HCT116 (cell line): ENCODE measurements around the gene OTOG. TPM values are rescaled to one million over a fixed set of nuclear protein-coding genes. Genes with fewer than 3 reads are reported as not detected.

ENCODE experiments used
- ATAC-seq: fragments of 200-7000 bp; cut with Tn5 transposase; 2 replicates; pipeline ENCODE4 v1.9.1; 2020; ENCODE audit warnings: mild to moderate bottlenecking, moderate library complexity
- BruUV-seq: library from RNA; stranded (reverse); fragments of 400-500 nt; replicated peaks from 2 replicates; lab custom pipeline; 2021; lab: Mats Ljungman, UMichigan
- CTCF ChIA-PET: fragments of 300-600 bp; sonication (Branson Sonifier 250); formaldehyde crosslinking; loops from one replicate; lab custom pipeline; 2021; ENCODE audit warnings: antibody characterized with exemption; lab: Charles Lee
- POLR2A ChIA-PET: fragments of 300-600, 350-600 bp; sonication (Branson Sonifier 250); formaldehyde crosslinking; loops from one replicate; lab custom pipeline; 2021; ENCODE audit warnings: antibody characterized with exemption; lab: Charles Lee
- RAD21 ChIA-PET, 2 experiments: fragments of 300-600 bp; sonication (Branson Sonifier 250); formaldehyde crosslinking; loops; one replicate each; lab custom pipeline; 2023; ENCODE audit warnings: low total read pairs in 2 of 2; ENCODE audit not compliant: uncharacterized antibody in 2 of 2, unreplicated experiment in 2 of 2, low non-redundant PET in 1 of 2; lab: Charles Lee
- DNase-seq: peaks from one replicate; pipeline ENCODE4 v3.0.0-alpha.2; 2010; ENCODE audit warnings: low read depth, low spot score
- H2AFZ ChIP-seq: fragments of 200-600 bp; shearing (Covaris generic), sonication (generic); 2 replicates; pipeline ENCODE4 v1.6.1; 2017; ENCODE audit warnings: low read depth, mixed run types, mixed read lengths, antibody characterized with exemption, low read length; ENCODE audit not compliant: poor library complexity, severe bottlenecking
- H3K27ac ChIP-seq: 2 replicates; pipeline ENCODE4 v1.5.1; 2012; ENCODE audit warnings: low read depth, low read length
- H3K27me3 ChIP-seq: fragments of 200-600 bp; sonication (generic); 2 replicates; pipeline ENCODE4 v1.6.1; 2016; ENCODE audit warnings: mixed run types, low read length, mixed read lengths; ENCODE audit not compliant: insufficient read depth
- H3K36me3 ChIP-seq, 2 experiments: fragments of 200-500 bp in 1 of 2; fragments of 200-600 bp in 1 of 2; sonication (Bioruptor generic) in 1 of 2; sonication (generic) in 1 of 2; 2 replicates each; pipeline versions ENCODE4 v1.5.1 to v1.6.1; 2014 to 2016; ENCODE audit warnings: low read length in 2 of 2, inconsistent platforms in 1 of 2, mixed read lengths in 1 of 2, mixed run types in 1 of 2; ENCODE audit not compliant: insufficient read depth in 2 of 2, control insufficient read depth in 1 of 2
- H3K4me1 ChIP-seq, 2 experiments: fragments of 200-600 bp in 1 of 2; sonication (generic) in 1 of 2; 2 replicates each; pipeline versions ENCODE4 v1.5.1 to v1.6.1; 2012 to 2017; ENCODE audit warnings: low read length in 2 of 2, inconsistent platforms in 1 of 2, mild to moderate bottlenecking in 1 of 2, mixed read lengths in 1 of 2, mixed run types in 1 of 2, moderate library complexity in 1 of 2; ENCODE audit not compliant: insufficient read depth in 2 of 2, control insufficient read depth in 1 of 2
- H3K4me2 ChIP-seq: fragments of 200-600 bp; sonication (generic); 2 replicates; pipeline ENCODE4 v1.6.1; 2017; ENCODE audit warnings: mixed run types, low read length, mixed read lengths
- H3K4me3 ChIP-seq, 2 experiments: fragments of 200-600 bp in 1 of 2; sonication (generic) in 1 of 2; replicated peaks in 1 of 2; 2 replicates each; pipeline ENCODE4 v1.5.1; 2011 to 2016; ENCODE audit warnings: low read length in 2 of 2, control low read depth in 1 of 2, low read depth in 1 of 2, mild to moderate bottlenecking in 1 of 2, mixed read lengths in 1 of 2, mixed run types in 1 of 2
- H3K79me2 ChIP-seq: fragments of 200-600 bp; sonication (generic); 2 replicates; pipeline ENCODE4 v1.6.1; 2017; ENCODE audit warnings: mild to moderate bottlenecking, mixed run types, low read length, moderate library complexity, mixed read lengths; ENCODE audit not compliant: insufficient read depth
- H3K9ac ChIP-seq: fragments of 200-600 bp; sonication (generic); 2 replicates; pipeline ENCODE4 v1.6.1; 2016; ENCODE audit warnings: low read length, mixed read lengths
- H3K9me2 ChIP-seq: fragments of 200-600 bp; sonication (generic), shearing (Covaris generic); 2 replicates; pipeline ENCODE4 v1.6.1; 2017; ENCODE audit warnings: mixed run types, mild to moderate bottlenecking, moderate library complexity; ENCODE audit not compliant: insufficient read depth
- H3K9me3 ChIP-seq, 2 experiments: fragments of 200-500 bp in 1 of 2; fragments of 200-600 bp in 1 of 2; sonication (Bioruptor generic) in 1 of 2; sonication (generic) in 1 of 2; 2 replicates each; pipeline ENCODE4 v1.6.1; 2014 to 2017; ENCODE audit warnings: low read length in 2 of 2, mixed read lengths in 2 of 2, inconsistent platforms in 1 of 2, low read depth in 1 of 2, mild to moderate bottlenecking in 1 of 2, mixed run types in 1 of 2, moderate library complexity in 1 of 2; ENCODE audit not compliant: control insufficient read depth in 1 of 2, insufficient read depth in 1 of 2
- H4K20me1 ChIP-seq: fragments of 200-600 bp; sonication (generic), shearing (Covaris generic); 2 replicates; pipeline ENCODE4 v1.6.1; 2017; ENCODE audit warnings: mixed run types, mild to moderate bottlenecking, moderate library complexity; ENCODE audit not compliant: insufficient read depth
- CBX3 ChIP-seq: IDR thresholded peaks from 2 replicates; pipeline ENCODE4 v1.6.1; 2012; ENCODE audit warnings: low read depth
- CEBPB ChIP-seq: IDR thresholded peaks from 2 replicates; pipeline ENCODE4 v1.6.1; 2012; ENCODE audit warnings: low read depth
- EGR1 ChIP-seq: IDR thresholded peaks from 2 replicates; pipeline ENCODE4 v1.6.1; 2012; ENCODE audit warnings: low read depth
- ELF1 ChIP-seq: IDR thresholded peaks from 2 replicates; pipeline ENCODE4 v1.6.1; 2012; ENCODE audit warnings: low read depth, borderline replicate concordance
- EZH2 ChIP-seq: fragments of 200-600 bp; sonication (generic); IDR thresholded peaks from 2 replicates; pipeline ENCODE4 v1.6.1; 2017; ENCODE audit warnings: antibody characterized with exemption, mixed run types
- FOSL1 ChIP-seq: IDR thresholded peaks from 2 replicates; pipeline ENCODE4 v1.6.1; 2012; ENCODE audit warnings: low read depth
- JUND ChIP-seq: IDR thresholded peaks from 2 replicates; pipeline ENCODE4 v1.6.1; 2012
- POLR2AphosphoS5 ChIP-seq: IDR thresholded peaks from 2 replicates; pipeline ENCODE4 v1.6.1; 2011; ENCODE audit warnings: mild to moderate bottlenecking, low read depth, low read length, moderate library complexity
- RAD21 ChIP-seq: IDR thresholded peaks from 2 replicates; pipeline ENCODE4 v1.6.1; 2012; ENCODE audit warnings: low read depth, mild to moderate bottlenecking
- SIN3A ChIP-seq: IDR thresholded peaks from 2 replicates; pipeline ENCODE4 v1.6.1; 2012; ENCODE audit warnings: low read depth
- SP1 ChIP-seq: IDR thresholded peaks from 2 replicates; pipeline ENCODE4 v1.6.1; 2012; ENCODE audit warnings: low read depth
- SRF ChIP-seq: IDR thresholded peaks from 2 replicates; pipeline ENCODE4 v1.6.1; 2012; ENCODE audit warnings: low read depth
- YY1 ChIP-seq: IDR thresholded peaks from 2 replicates; pipeline ENCODE4 v1.6.1; 2011; ENCODE audit warnings: low read length, low read depth, moderate library complexity, mild to moderate bottlenecking; ENCODE audit not compliant: insufficient replicate concordance; ENCODE audit errors: extremely low read depth
- intact Hi-C: fragments of 100-400 bp; cut with micrococcal nuclease; formaldehyde crosslinking; loops from 2 replicates; pipeline ENCODE4 v1.10.0; 2022
- total RNA-seq: library from RNA; stranded (reverse); gene quantifications from one replicate; pipeline ENCODE4 v1.2.1, GENCODE V29; 2021; ENCODE audit not compliant: unreplicated experiment
- TF ChIP-seq, protein P1 (sequence below): IDR thresholded peaks from 2 replicates; pipeline ENCODE4 v1.6.1; 2012
- TF ChIP-seq, protein P2 (sequence below): IDR thresholded peaks from 2 replicates; pipeline ENCODE4 v1.6.1; 2011; ENCODE audit warnings: mild to moderate bottlenecking, low read length, moderate library complexity; ENCODE audit not compliant: insufficient replicate concordance; ENCODE audit errors: extremely low read depth
- TF ChIP-seq, protein P3 (sequence below): IDR thresholded peaks from 2 replicates; pipeline ENCODE4 v1.6.1; 2012; ENCODE audit warnings: low read depth
- TF ChIP-seq, protein P4 (sequence below), 3 experiments: fragments of 200-600 bp in 1 of 3; sonication (generic) in 1 of 3; IDR thresholded peaks in 2 of 3; conservative IDR thresholded peaks in 1 of 3; 2 replicates each; pipeline ENCODE4 v1.5.1; 2012 to 2017; ENCODE audit warnings: low read depth in 2 of 3, low read length in 2 of 3, antibody characterized with exemption in 1 of 3, borderline replicate concordance in 1 of 3, control low read depth in 1 of 3, mild to moderate bottlenecking in 1 of 3, mixed read lengths in 1 of 3, mixed run types in 1 of 3, moderate library complexity in 1 of 3; ENCODE audit not compliant: insufficient read depth in 1 of 3

The OTOG gene
- total RNA-seq, 1 experiment from 2014 or later, result 0.07 TPM

DNA sequence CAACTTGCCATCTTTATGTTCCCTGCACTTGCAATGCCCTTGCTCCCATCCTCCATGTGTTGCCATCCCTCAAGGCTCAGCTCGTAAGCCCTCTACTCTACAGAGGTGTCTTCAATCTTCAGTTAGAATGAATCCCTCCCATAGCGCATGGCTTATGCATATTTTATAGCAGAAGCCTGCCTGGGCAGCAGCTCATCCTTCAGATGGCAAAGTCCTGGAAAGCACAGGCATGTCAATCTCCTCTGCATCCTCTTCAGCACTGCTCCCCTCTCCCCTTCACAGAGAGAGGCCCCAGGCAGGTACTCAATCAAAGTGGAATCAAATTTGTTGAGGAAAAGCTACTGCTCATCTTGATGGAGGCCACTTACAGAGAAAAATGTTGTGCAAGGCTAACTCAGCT, 39.3 kb upstream of the OTOG start (continued):
- TF ChIP-seq RAD21 (no peak), ELF1 (no peak), YY1 (no peak), CEBPB (no peak), EZH2 (no peak), EGR1 (no peak)

DNA sequence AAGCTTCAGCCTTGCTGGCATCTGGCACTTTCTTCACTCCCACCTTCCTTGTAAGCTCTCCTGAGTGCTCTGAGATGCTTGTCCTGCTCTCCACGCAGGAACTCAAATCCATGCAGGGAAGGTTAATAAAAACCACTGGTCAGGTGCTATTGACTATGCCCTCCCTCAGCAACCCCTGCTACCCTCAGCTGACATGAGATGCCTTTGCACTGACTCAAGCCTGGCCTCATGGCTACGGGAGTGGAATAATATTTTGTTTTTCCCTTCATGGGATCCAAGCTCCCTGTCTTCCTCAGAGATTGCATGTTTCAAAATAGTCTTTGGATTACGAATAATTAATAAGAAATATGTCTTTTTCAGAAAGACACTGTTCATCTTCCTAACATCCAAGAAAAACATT, 38.8 kb upstream of the OTOG start:
- Histone ChIP-seq H3K4me3 (no peak overlapping the region), H3K27ac (no peak overlapping the region), H3K9me3 (no peaks in the 10 kb centered on the region), H3K36me3 (no peaks in the 10 kb centered on the region), H3K9ac (no peak overlapping the region), H3K4me2 (no peak overlapping the region), H3K79me2 (no peaks in the 10 kb centered on the region), H3K9me2 (no peaks in the 10 kb centered on the region), H3K27me3 (no peaks in the 10 kb centered on the region), H3K4me1 (peaks cover 5 to 12% of the 10 kb centered on the region in 2 experiments; a peak in 3 of 4 replicates), H4K20me1 (no peaks in the 10 kb centered on the region), H2AFZ (no peak overlapping the region)
- DNase-seq (no peak), ATAC-seq (no peak)
- ChIA-PET CTCF (interaction anchor here (1.1 to 1.7 kb wide), 5 partner anchors 11 to 223 kb away, joined by 4 to 8 read pairs (median 6); partner anchors contain the start of gene KCNJ11), POLR2A (no interaction called here), RAD21 (no interaction called here)
- BruUV-seq, result no TSS peak
- TF ChIP-seq ELF1 (no peak), POLR2AphosphoS5 (no peak), SP1 (no peak), EGR1 (no peak), SRF (no peak), JUND (no peak), FOSL1 (no peak), SIN3A (no peak), CBX3 (no peak), RAD21 (no peak), CEBPB (no peak), EZH2 (no peak)
- TF ChIP-seq, protein P1, sequence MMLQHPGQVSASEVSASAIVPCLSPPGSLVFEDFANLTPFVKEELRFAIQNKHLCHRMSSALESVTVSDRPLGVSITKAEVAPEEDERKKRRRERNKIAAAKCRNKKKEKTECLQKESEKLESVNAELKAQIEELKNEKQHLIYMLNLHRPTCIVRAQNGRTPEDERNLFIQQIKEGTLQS, result no peak
- TF ChIP-seq, protein P2, sequence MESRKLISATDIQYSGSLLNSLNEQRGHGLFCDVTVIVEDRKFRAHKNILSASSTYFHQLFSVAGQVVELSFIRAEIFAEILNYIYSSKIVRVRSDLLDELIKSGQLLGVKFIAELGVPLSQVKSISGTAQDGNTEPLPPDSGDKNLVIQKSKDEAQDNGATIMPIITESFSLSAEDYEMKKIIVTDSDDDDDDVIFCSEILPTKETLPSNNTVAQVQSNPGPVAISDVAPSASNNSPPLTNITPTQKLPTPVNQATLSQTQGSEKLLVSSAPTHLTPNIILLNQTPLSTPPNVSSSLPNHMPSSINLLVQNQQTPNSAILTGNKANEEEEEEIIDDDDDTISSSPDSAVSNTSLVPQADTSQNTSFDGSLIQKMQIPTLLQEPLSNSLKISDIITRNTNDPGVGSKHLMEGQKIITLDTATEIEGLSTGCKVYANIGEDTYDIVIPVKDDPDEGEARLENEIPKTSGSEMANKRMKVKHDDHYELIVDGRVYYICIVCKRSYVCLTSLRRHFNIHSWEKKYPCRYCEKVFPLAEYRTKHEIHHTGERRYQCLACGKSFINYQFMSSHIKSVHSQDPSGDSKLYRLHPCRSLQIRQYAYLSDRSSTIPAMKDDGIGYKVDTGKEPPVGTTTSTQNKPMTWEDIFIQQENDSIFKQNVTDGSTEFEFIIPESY, result no peak
- TF ChIP-seq, protein P3, sequence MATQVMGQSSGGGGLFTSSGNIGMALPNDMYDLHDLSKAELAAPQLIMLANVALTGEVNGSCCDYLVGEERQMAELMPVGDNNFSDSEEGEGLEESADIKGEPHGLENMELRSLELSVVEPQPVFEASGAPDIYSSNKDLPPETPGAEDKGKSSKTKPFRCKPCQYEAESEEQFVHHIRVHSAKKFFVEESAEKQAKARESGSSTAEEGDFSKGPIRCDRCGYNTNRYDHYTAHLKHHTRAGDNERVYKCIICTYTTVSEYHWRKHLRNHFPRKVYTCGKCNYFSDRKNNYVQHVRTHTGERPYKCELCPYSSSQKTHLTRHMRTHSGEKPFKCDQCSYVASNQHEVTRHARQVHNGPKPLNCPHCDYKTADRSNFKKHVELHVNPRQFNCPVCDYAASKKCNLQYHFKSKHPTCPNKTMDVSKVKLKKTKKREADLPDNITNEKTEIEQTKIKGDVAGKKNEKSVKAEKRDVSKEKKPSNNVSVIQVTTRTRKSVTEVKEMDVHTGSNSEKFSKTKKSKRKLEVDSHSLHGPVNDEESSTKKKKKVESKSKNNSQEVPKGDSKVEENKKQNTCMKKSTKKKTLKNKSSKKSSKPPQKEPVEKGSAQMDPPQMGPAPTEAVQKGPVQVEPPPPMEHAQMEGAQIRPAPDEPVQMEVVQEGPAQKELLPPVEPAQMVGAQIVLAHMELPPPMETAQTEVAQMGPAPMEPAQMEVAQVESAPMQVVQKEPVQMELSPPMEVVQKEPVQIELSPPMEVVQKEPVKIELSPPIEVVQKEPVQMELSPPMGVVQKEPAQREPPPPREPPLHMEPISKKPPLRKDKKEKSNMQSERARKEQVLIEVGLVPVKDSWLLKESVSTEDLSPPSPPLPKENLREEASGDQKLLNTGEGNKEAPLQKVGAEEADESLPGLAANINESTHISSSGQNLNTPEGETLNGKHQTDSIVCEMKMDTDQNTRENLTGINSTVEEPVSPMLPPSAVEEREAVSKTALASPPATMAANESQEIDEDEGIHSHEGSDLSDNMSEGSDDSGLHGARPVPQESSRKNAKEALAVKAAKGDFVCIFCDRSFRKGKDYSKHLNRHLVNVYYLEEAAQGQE, result no peak
- TF ChIP-seq, protein P4, sequence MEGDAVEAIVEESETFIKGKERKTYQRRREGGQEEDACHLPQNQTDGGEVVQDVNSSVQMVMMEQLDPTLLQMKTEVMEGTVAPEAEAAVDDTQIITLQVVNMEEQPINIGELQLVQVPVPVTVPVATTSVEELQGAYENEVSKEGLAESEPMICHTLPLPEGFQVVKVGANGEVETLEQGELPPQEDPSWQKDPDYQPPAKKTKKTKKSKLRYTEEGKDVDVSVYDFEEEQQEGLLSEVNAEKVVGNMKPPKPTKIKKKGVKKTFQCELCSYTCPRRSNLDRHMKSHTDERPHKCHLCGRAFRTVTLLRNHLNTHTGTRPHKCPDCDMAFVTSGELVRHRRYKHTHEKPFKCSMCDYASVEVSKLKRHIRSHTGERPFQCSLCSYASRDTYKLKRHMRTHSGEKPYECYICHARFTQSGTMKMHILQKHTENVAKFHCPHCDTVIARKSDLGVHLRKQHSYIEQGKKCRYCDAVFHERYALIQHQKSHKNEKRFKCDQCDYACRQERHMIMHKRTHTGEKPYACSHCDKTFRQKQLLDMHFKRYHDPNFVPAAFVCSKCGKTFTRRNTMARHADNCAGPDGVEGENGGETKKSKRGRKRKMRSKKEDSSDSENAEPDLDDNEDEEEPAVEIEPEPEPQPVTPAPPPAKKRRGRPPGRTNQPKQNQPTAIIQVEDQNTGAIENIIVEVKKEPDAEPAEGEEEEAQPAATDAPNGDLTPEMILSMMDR (IDR thresholded peaks at IDR 0.05 in 2 of 3, conservative IDR thresholded peaks at IDR 0.05 in 1 of 3; ENCODE audit: borderline replicate concordance in 1 of 3, insufficient read depth in 1 of 3, low read depth in 2 of 3, low read length in 2 of 3), result no peak
- intact Hi-C loops, result loop anchor here (10.0 kb wide), 1 partner anchor 564 kb away; no protein-coding TSS in a partner anchor
